GM12872 (cell line): ENCODE data around the gene TMC1.

Experiments used
- CTCF ChIP-seq: IDR thresholded peaks from 3 replicates; pipeline ENCODE4 v1.5.1; 2011; ENCODE audit warnings: low read depth, mild to moderate bottlenecking, low read length, moderate library complexity; ENCODE audit not compliant: insufficient read depth

The TMC1 gene

GRCh38 chr9:72565535-72565934 lies 44.1 kb downstream of the TMC1 start:
- no peak for TF ChIP-seq CTCF

GRCh38 chr9:72574156-72574810 lies 52.9 kb downstream of the TMC1 start:
- TF ChIP-seq CTCF = no peak

GRCh38 chr9:72575666-72576065 lies 54.3 kb downstream of the TMC1 start:
- TF ChIP-seq CTCF = no peak

- TF ChIP-seq CTCF = no peak
Observed at GRCh38 chr9:72576087-72576486, 54.7 kb downstream of the TMC1 start.

- TF ChIP-seq CTCF = no peak
Observed at GRCh38 chr9:72577212-72577753, 55.9 kb downstream of the TMC1 start.

- no peak for TF ChIP-seq CTCF
Observed at GRCh38 chr9:72579190-72579589, 57.8 kb downstream of the TMC1 start.

- no peak for TF ChIP-seq CTCF
Observed at GRCh38 chr9:72579880-72580550, 58.6 kb downstream of the TMC1 start.
